K562 (cell line): ENCODE measurements around the gene CCDC124. TPM values are rescaled to one million over a fixed set of nuclear protein-coding genes. Genes with fewer than 3 reads are reported as not detected.

Experiments used
- ATAC-seq: fragments of 200-7000 bp; cut with Tn5 transposase; 3 replicates; pipeline ENCODE4 v1.9.1; 2020; ENCODE audit warnings: moderate library complexity
- BruUV-seq: library from RNA; stranded (reverse); fragments of 400-500 nt; replicated peaks from 2 replicates; lab custom pipeline; 2021; lab: Mats Ljungman, UMichigan
- CTCF ChIA-PET: fragments of 300-600 bp; formaldehyde crosslinking; extraction: SDS; loops from one replicate; lab custom pipeline; 2021; ENCODE audit warnings: low intra/inter-chr PET ratio; lab: Yijun Ruan, JAX
- POLR2A ChIA-PET: fragments of 300-600, 350-650 bp; sonication (Branson Sonifier 250); formaldehyde crosslinking; extraction: SDS; loops from one replicate; lab custom pipeline; 2021; ENCODE audit warnings: antibody characterized with exemption, inconsistent platforms; lab: Yijun Ruan, JAX
- DNase-seq, 4 experiments: peaks; one replicate each; pipeline versions ENCODE4 v3.0.0 to v3.0.0-alpha.2; 2011 to 2018; ENCODE audit warnings: low spot score in 3 of 4, mixed read lengths in 3 of 4; ENCODE audit errors: extremely low read depth in 1 of 4
- FAIRE-seq: peaks from 2 replicates; lab custom pipeline; 2011; peaks lifted over from hg19 to GRCh38; lab: Jason Lieb, UNC
- H2AFZ ChIP-seq: 2 replicates; pipeline ENCODE4 v1.6.0; 2011; ENCODE audit warnings: low read depth, low read length, control low read depth, inconsistent platforms
- H3K27ac ChIP-seq: fragments of 200-600 bp; 3 replicates; pipeline ENCODE4 v1.8.0; 2011; ENCODE audit warnings: low read depth, mild to moderate bottlenecking, control low read depth, inconsistent platforms, low read length, moderate library complexity, mixed read lengths; ENCODE audit errors: extremely low read depth
- H3K27me3 ChIP-seq, 2 experiments: fragments of 300-600 bp in 1 of 2; 2 replicates in 1 of 2; 3 replicates in 1 of 2; pipeline versions ENCODE4 v1.6.0 to v1.8.0; 2011; ENCODE audit warnings: inconsistent platforms in 2 of 2, low read length in 2 of 2, mild to moderate bottlenecking in 1 of 2, mixed read lengths in 1 of 2, moderate library complexity in 1 of 2; ENCODE audit not compliant: control insufficient read depth in 2 of 2, insufficient read depth in 2 of 2
- H3K36me3 ChIP-seq: fragments of 300-600 bp; 3 replicates; pipeline ENCODE4 v1.8.0; 2011; ENCODE audit warnings: mild to moderate bottlenecking, low read length, inconsistent platforms; ENCODE audit not compliant: control insufficient read depth, insufficient read depth
- H3K4me1 ChIP-seq, 2 experiments: fragments of 200-600 bp in 1 of 2; replicated peaks in 1 of 2; 2 replicates in 1 of 2; 3 replicates in 1 of 2; pipeline versions ENCODE4 v1.5.1 to v1.8.0; 2011; ENCODE audit warnings: inconsistent platforms in 2 of 2, low read length in 2 of 2, mild to moderate bottlenecking in 1 of 2, mixed read lengths in 1 of 2, moderate library complexity in 1 of 2; ENCODE audit not compliant: control insufficient read depth in 2 of 2, insufficient read depth in 2 of 2
- H3K4me2 ChIP-seq: 2 replicates; pipeline ENCODE4 v1.6.1; 2011; ENCODE audit warnings: low read length, control low read depth, inconsistent platforms, mixed read lengths; ENCODE audit not compliant: insufficient read depth
- H3K4me3 ChIP-seq: fragments of 200-600 bp; sonication (generic), shearing (Covaris generic); 2 replicates; pipeline ENCODE4 v1.5.1; 2016; ENCODE audit warnings: control low read depth, inconsistent platforms
- H3K79me2 ChIP-seq: fragments of 200-600 bp; 3 replicates; pipeline ENCODE4 v1.8.0; 2011; ENCODE audit warnings: low read length, inconsistent platforms; ENCODE audit not compliant: control insufficient read depth, insufficient read depth
- H3K9ac ChIP-seq, 2 experiments: 2 replicates each; pipeline versions ENCODE4 v1.6.0 to v1.6.1; 2011; ENCODE audit warnings: low read depth in 2 of 2, low read length in 2 of 2, control low read depth in 1 of 2, inconsistent platforms in 1 of 2, mild to moderate bottlenecking in 1 of 2, mixed read lengths in 1 of 2; ENCODE audit not compliant: insufficient read depth in 1 of 2
- H3K9me1 ChIP-seq: one replicate; pipeline ENCODE4 v1.6.0; 2011; ENCODE audit warnings: inconsistent platforms, mild to moderate bottlenecking, low read length, moderate library complexity; ENCODE audit not compliant: control insufficient read depth, insufficient read depth
- H3K9me3 ChIP-seq: replicated peaks from 2 replicates; pipeline ENCODE4 v1.5.1; 2011; ENCODE audit warnings: low read depth, low read length, inconsistent platforms; ENCODE audit not compliant: control insufficient read depth, insufficient read depth
- H4K20me1 ChIP-seq: replicated peaks from 2 replicates; pipeline ENCODE4 v1.6.1; 2011; ENCODE audit warnings: low read length, inconsistent platforms, mixed read lengths; ENCODE audit not compliant: control insufficient read depth, insufficient read depth
- AFF1 ChIP-seq, 2 experiments: fragments of 450-650 bp; IDR thresholded peaks; 2 replicates each; pipeline ENCODE4 v1.6.1; 2018; ENCODE audit warnings: mild to moderate bottlenecking in 2 of 2, low read depth in 1 of 2; ENCODE audit not compliant: partially characterized antibody in 2 of 2
- FOXJ2 ChIP-seq: fragments of 200-800 bp; sonication (Bioruptor generic); IDR thresholded peaks from 2 replicates; pipeline ENCODE4 v1.6.1; 2016; ENCODE audit warnings: missing genetic modification characterization, missing compliant biosample characterization
- HMGXB4 ChIP-seq: sonication (generic); formaldehyde crosslinking; IDR thresholded peaks from 2 replicates; pipeline ENCODE4 v1.8.1; 2023; ENCODE audit warnings: mild to moderate bottlenecking, missing genetic modification reagents
- MCM2 ChIP-seq: fragments of 450-650 bp; IDR thresholded peaks from 2 replicates; pipeline ENCODE4 v1.6.1; 2017; ENCODE audit warnings: low read depth, mild to moderate bottlenecking
- NFXL1 ChIP-seq: fragments of 450-650 bp; formaldehyde crosslinking; IDR thresholded peaks from 2 replicates; pipeline ENCODE4 v1.4.0; 2021; ENCODE audit warnings: mild to moderate bottlenecking
- PHTF2 ChIP-seq: fragments of 250-450 bp; sonication (Bioruptor Pico); IDR thresholded peaks from 2 replicates; pipeline ENCODE4 v1.5.0; 2021; ENCODE audit warnings: mild to moderate bottlenecking
- TAF15 ChIP-seq: fragments of 200-400 bp; formaldehyde crosslinking; IDR thresholded peaks from 2 replicates; pipeline ENCODE4 v1.6.1; 2017; ENCODE audit warnings: mild to moderate bottlenecking, low read depth, low read length, moderate library complexity
- TEAD4 ChIP-seq, 2 experiments: sonication (generic) in 1 of 2; formaldehyde crosslinking in 1 of 2; IDR thresholded peaks; 2 replicates each; pipeline versions ENCODE4 v1.6.1 to v1.8.0; 2012 to 2022; ENCODE audit warnings: borderline replicate concordance in 1 of 2, inconsistent platforms in 1 of 2, low read length in 1 of 2, mild to moderate bottlenecking in 1 of 2, missing genetic modification reagents in 1 of 2
- ZFP91 ChIP-seq: sonication (generic); formaldehyde crosslinking; IDR thresholded peaks from 2 replicates; pipeline ENCODE4 v1.8.0; 2022; ENCODE audit warnings: mild to moderate bottlenecking, missing genetic modification reagents
- ZFX ChIP-seq: sonication (generic); formaldehyde crosslinking; IDR thresholded peaks from 2 replicates; pipeline ENCODE4 v1.8.0; 2022; ENCODE audit warnings: mild to moderate bottlenecking, missing genetic modification reagents, moderate library complexity
- ZNF174 ChIP-seq: fragments of 250-450 bp; sonication (Bioruptor Pico); IDR thresholded peaks from 2 replicates; pipeline ENCODE4 v1.4.0; 2020; ENCODE audit warnings: mild to moderate bottlenecking
- ZNF316 ChIP-seq: fragments of 450-650 bp; IDR thresholded peaks from 2 replicates; pipeline ENCODE4 v1.6.1; 2016
- WGBS: fragments of 100-300 bp; shearing (Covaris generic); methylation state at CpG from one replicate; pipeline ENCODE4 v1.1.6; 2016; ENCODE audit warnings: low coverage, mixed read lengths; ENCODE audit not compliant: insufficient coverage; ENCODE audit errors: missing lambda C conversion rate; 5-methylcytosine and 5-hydroxymethylcytosine counted together
- in situ Hi-C: fragments of 300-500 bp; cut with MboI; formaldehyde crosslinking; loops from 4 replicates; pipeline ENCODE4 v1.15.0; 2018; ENCODE audit warnings: inconsistent platforms, mixed read lengths
- intact Hi-C: fragments of 100-400 bp; cut with micrococcal nuclease; formaldehyde crosslinking; loops from 2 replicates; pipeline ENCODE4 v1.14.2; 2022
- polyA plus RNA-seq, 8 experiments: library from polyadenylated mRNA; depleted of rRNA in 4 of 8; stranded (reverse) in 5 of 8; unstranded in 3 of 8; fragments of >200 nt; fragmentation: Nextera tagmentation in 2 of 8; fragmentation: Illumina TruSeq in 1 of 8; extraction: Ambion mirVana in 2 of 8; extraction: Trizol in 1 of 8; gene quantifications; 2 replicates each; pipeline versions ENCODE4 v1.2.1 to v1.2.3, GENCODE V29; 2011 to 2014; ENCODE audit warnings: inconsistent platforms in 1 of 8, missing spikeins in 1 of 8
- total RNA-seq, 7 experiments: library from RNA; depleted of rRNA in 6 of 7; stranded (reverse); fragments of >200 nt in 6 of 7; fragmentation: Illumina TruSeq in 2 of 7; extraction: Trizol in 2 of 7; gene quantifications; 2 replicates each; pipeline versions ENCODE4 v1.2.1 to v1.2.3, GENCODE V29; 2011 to 2021; ENCODE audit warnings: low replicate concordance in 1 of 7

The CCDC124 gene
- total and polyA plus RNA-seq, 9 of the 15 experiments (the other 6 are each of a cell fraction or from before 2014, with no cell fraction given), result 5.8 to 234 (median 40.1) TPM

DNA sequence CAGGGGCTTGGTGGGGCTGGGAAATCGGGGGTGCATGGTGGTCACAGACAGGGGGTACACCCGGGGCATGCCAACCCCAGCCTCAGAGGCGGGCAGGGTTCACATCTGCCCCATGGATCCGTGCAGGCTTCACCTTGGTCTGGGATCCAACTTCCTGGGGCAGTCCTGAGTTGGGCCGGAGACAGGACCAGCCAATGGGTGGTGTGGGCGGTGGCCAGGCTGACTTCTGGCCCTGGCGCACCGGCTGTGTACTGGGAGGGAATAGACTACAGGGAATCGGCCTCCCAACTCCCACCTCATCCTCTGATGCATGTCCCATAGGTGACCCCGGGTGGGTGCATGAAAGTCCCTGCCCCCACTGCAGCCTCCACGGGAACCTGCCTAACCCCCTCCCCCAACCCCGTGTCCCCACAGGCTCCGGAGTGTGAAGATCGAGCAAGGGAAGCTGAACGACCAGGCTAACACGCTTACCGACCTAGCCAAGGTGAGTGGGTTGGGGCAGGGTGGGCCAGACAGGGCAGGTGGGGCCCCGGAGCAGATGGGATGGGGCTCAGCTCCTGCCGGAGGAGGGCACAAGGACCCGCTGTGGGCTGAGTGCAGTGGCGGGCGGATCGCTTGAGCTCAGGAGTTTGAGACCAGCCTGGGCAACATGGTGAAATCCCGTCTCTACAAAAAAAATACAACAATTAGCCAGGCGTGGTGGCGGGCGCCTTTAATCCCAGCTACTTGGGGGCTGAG is 60.4 kb downstream of the CCDC124 start:
- no peaks in the 10 kb centered on the region for H3K9me3 ChIP-seq
- no peak overlapping the region for H3K4me3 ChIP-seq
- FAIRE-seq, result no peak
- no peaks in the 10 kb centered on the region for H3K9me1 ChIP-seq
- POLR2A ChIA-PET, result interaction anchor here (1.5 to 1.9 kb wide), 2 partner anchors 39 to 132 kb away, joined by 3 to 5 read pairs; no protein-coding TSS in a partner anchor
- CTCF ChIA-PET, result no interaction called here
- H2AFZ ChIP-seq, result no peak overlapping the region
- H3K36me3 ChIP-seq, result no peaks in the 10 kb centered on the region
- no peak for DNase-seq
- H4K20me1 ChIP-seq, result no peaks in the 10 kb centered on the region
- no peak for ATAC-seq
- intact Hi-C loops (no loop called here), in situ Hi-C loops (loop anchor here (10.0 kb wide), 1 partner anchor 48 kb away; no protein-coding TSS in a partner anchor)
- WGBS, result 52% methylated on average over 22 of the region's 27 CpGs
- no peaks in the 10 kb centered on the region for H3K27me3 ChIP-seq
- no TSS peak for BruUV-seq
- no peak overlapping the region for H3K4me2 ChIP-seq
- peaks cover 3 to 31% of the 10 kb centered on the region in 2 experiments; a peak in 4 of 5 replicates for H3K4me1 ChIP-seq
- H3K9ac ChIP-seq, result peak overlapping the region in 1 of 2 experiments; percentile 23; a peak in 1 of 4 replicates
- no peaks in the 10 kb centered on the region for H3K79me2 ChIP-seq
- no peak overlapping the region for H3K27ac ChIP-seq
- TF ChIP-seq NFXL1 (no peak), MCM2 (no peak), PHTF2 (no peak), TEAD4 (IDR thresholded peaks at IDR 0.05; ENCODE audit: low read length) (no peak), TEAD4 (CRISPR knock-in tag; IDR thresholded peaks at IDR 0.05; ENCODE audit: borderline replicate concordance) (no peak), AFF1 (IDR thresholded peaks at IDR 0.05; ENCODE audit: low read depth in 1 of 2, partially characterized antibody in 2 of 2) (no peak), ZNF174 (no peak), ZFP91 (CRISPR knock-in tag) (no peak), ZNF316 (no peak), HMGXB4 (CRISPR knock-in tag) (no peak), ZFX (CRISPR knock-in tag) (no peak), TAF15 (no peak), FOXJ2 (tag) (no peak)
